RWPE2 (cell line): ENCODE data around the gene ALG12.
A peak's percentile ranks its signal among the peaks of the same experiment; 100 is the strongest.

Source experiments
- ATAC-seq: fragments of 200-7000 bp; cut with Tn5 transposase; 3 replicates; pipeline ENCODE4 v1.9.1; 2021; ENCODE audit warnings: low read depth
- DNase-seq: peaks from one replicate; pipeline ENCODE4 v3.0.0-alpha.2; 2020; ENCODE audit warnings: low spot score
- H3K27ac ChIP-seq: fragments of 450-650 bp; 2 replicates; pipeline ENCODE4 v1.5.1; 2017; ENCODE audit warnings: mild to moderate bottlenecking; ENCODE audit not compliant: poor library complexity, severe bottlenecking
- H3K27me3 ChIP-seq: fragments of 250-450 bp; sonication (Bioruptor Pico); 2 replicates; pipeline ENCODE4 v1.5.1; 2021; ENCODE audit warnings: mild to moderate bottlenecking, moderate library complexity; ENCODE audit not compliant: insufficient read depth, poor library complexity, severe bottlenecking
- H3K36me3 ChIP-seq: fragments of 250-450 bp; sonication (Bioruptor Pico); 2 replicates; pipeline ENCODE4 v1.5.1; 2020; ENCODE audit warnings: low read depth, mild to moderate bottlenecking, moderate library complexity
- H3K4me1 ChIP-seq: fragments of 250-450 bp; sonication (Bioruptor Pico); 2 replicates; pipeline ENCODE4 v1.5.1; 2021; ENCODE audit warnings: mild to moderate bottlenecking, moderate library complexity; ENCODE audit not compliant: insufficient read depth, poor library complexity, severe bottlenecking
- H3K4me3 ChIP-seq: fragments of 250-450 bp; sonication (Bioruptor Pico); 2 replicates; pipeline ENCODE4 v1.5.1; 2021; ENCODE audit warnings: mild to moderate bottlenecking, moderate library complexity; ENCODE audit not compliant: severe bottlenecking
- H3K9me3 ChIP-seq: fragments of 250-450 bp; sonication (Bioruptor Pico); 2 replicates; pipeline ENCODE4 v1.5.1; 2021; ENCODE audit warnings: mild to moderate bottlenecking, moderate library complexity; ENCODE audit not compliant: severe bottlenecking
- TF ChIP-seq, protein P1 (sequence below): fragments of 450-650 bp; IDR thresholded peaks from one replicate; pipeline ENCODE4 v1.5.1; 2017; ENCODE audit warnings: mild to moderate bottlenecking, moderate library complexity; ENCODE audit not compliant: poor library complexity, severe bottlenecking

ALG12 gene

DNA sequence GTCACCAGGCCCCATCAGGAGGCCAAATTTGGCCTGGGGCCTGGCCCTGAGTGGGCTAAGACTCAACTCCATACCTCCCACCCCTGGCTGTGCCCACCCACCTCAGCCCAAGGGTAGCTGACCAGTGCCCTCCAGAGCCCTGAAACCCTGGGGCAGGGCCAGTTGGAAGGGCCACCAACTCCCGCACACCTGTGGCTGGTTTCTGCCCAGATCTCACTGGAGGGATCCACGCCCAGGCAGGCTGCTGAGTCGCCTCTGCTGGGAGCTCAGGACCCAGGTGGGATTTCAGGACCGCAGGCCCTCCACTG is 33.4 kb upstream of the ALG12 start:
- H3K4me1 ChIP-seq, result peaks cover 47% of the 10 kb centered on the region
- H3K9me3 ChIP-seq, result no peaks in the 10 kb centered on the region
- H3K27ac ChIP-seq, result peak overlapping the region; percentile 87
- no peak overlapping the region for H3K4me3 ChIP-seq
- TF ChIP-seq, protein P1, sequence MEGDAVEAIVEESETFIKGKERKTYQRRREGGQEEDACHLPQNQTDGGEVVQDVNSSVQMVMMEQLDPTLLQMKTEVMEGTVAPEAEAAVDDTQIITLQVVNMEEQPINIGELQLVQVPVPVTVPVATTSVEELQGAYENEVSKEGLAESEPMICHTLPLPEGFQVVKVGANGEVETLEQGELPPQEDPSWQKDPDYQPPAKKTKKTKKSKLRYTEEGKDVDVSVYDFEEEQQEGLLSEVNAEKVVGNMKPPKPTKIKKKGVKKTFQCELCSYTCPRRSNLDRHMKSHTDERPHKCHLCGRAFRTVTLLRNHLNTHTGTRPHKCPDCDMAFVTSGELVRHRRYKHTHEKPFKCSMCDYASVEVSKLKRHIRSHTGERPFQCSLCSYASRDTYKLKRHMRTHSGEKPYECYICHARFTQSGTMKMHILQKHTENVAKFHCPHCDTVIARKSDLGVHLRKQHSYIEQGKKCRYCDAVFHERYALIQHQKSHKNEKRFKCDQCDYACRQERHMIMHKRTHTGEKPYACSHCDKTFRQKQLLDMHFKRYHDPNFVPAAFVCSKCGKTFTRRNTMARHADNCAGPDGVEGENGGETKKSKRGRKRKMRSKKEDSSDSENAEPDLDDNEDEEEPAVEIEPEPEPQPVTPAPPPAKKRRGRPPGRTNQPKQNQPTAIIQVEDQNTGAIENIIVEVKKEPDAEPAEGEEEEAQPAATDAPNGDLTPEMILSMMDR, result no peak
- DNase-seq (no peak), ATAC-seq (no peak)
- H3K27me3 ChIP-seq, result no peaks in the 10 kb centered on the region
- no peaks in the 10 kb centered on the region for H3K36me3 ChIP-seq

DNA sequence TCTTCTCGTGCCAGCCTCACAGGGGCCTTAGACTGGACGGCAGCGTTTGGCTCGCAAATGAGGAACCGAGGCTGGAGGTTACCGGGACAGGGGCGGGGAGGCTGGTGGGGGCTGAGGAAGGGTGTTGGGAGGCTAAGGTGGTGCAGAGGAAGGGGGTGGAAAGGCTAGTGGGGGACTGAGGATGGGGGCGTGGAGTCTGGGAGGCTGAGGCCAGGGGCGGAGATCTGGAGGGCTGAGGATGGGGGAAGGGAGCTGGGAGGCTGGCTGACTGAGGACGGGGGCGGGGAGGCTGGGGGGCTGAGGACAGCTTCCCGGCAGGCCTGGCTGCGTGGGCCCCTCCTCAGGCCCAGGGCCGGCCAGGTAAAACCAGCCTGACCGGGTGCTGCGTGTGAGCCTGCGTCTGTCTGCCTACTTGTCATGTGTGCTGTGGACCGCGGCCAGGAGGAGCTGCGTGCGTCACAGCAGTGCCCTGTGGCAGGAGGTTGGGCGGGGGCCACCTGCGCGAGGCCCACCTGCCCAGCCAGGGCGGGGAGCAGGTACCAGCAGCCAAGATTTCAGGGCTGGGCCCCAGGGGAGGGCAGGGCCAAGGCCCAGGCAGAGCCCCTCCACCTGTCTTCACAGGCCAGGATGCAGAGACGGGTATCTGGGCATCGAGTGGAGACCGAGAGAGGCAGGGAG is 32.9 kb upstream of the ALG12 start:
- H3K27ac ChIP-seq, result peak overlapping the region; percentile 87
- no peaks in the 10 kb centered on the region for H3K36me3 ChIP-seq
- peak; percentile 90 for DNase-seq
- TF ChIP-seq, protein P1, result no peak
- H3K9me3 ChIP-seq, result no peaks in the 10 kb centered on the region
- peak; percentile 61 for ATAC-seq
- H3K27me3 ChIP-seq, result no peaks in the 10 kb centered on the region
- H3K4me3 ChIP-seq, result no peak overlapping the region
- peaks cover 48% of the 10 kb centered on the region for H3K4me1 ChIP-seq

DNA sequence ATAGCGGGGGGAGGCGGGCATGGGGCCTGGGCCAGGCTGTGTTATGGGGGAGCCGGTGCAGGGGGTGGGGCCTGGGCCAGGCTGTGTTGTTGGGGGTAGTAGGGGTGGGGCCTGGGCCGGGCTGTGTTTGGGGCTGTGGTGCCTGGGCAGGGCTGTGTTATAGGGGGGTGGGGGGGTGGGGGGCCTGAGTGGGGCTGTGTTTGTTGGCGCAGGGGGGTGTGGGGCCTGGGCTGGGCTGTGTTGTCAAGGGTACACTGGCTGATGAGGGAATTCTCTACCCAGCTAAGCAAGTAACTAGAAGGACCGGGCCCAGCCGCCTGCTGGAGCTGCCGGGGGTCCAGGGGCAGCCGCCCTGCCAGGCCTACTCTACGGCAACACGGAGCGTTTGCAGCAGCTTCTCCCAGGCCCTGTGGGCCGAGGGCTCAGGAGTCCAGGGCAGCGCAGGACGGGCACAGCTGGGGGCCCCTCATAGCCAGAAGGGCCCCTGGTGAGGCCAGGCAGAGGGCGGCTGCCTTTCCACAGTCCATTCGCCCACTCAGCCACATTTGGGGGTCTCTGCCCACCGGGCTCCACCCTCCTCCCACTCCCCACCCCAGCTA is 32.3 kb upstream of the ALG12 start:
- Histone ChIP-seq H3K27me3 (no peaks in the 10 kb centered on the region), H3K27ac (peak overlapping the region; percentile 87), H3K36me3 (no peaks in the 10 kb centered on the region), H3K4me1 (peaks cover 48% of the 10 kb centered on the region), H3K4me3 (no peak overlapping the region), H3K9me3 (no peaks in the 10 kb centered on the region)
- DNase-seq (no peak), ATAC-seq (no peak)
- TF ChIP-seq, protein P1, result no peak

DNA sequence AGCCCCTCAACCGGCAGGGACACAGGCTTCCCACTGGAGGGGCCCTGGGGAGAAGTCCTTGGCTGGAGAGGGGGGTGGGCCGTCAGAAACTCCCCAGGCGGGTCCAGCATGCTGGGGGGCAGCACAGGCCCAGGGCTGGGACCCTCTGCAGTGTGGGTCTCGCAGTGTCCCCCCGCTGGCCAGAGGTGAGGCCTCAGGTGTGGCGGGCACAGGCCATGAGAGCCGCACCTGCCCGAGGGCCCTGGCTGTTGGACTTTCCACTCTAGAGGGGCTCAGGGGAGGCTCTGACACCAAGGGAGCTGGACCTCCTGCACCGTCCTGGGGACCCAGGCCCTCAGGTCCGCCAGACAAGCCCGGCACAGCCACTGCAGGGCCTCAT is 31.7 kb upstream of the ALG12 start:
- Histone ChIP-seq H3K27me3 (no peaks in the 10 kb centered on the region), H3K4me1 (peaks cover 48% of the 10 kb centered on the region), H3K27ac (peak overlapping the region; percentile 87), H3K9me3 (no peaks in the 10 kb centered on the region), H3K4me3 (no peak overlapping the region), H3K36me3 (no peaks in the 10 kb centered on the region)
- ATAC-seq (no peak), DNase-seq (no peak)
- TF ChIP-seq, protein P1, result no peak
